SKM-1 treated with dmso at 0.1 percent for 144 hours (cell line): Measurements from ENCODE around the gene NUCB2.

ENCODE experiments used
- DNase-seq: peaks from one replicate; lab custom pipeline; 2025; ENCODE audit not compliant: unreplicated experiment; lab: John Stamatoyannopoulos, UW

The NUCB2 gene

DNA sequence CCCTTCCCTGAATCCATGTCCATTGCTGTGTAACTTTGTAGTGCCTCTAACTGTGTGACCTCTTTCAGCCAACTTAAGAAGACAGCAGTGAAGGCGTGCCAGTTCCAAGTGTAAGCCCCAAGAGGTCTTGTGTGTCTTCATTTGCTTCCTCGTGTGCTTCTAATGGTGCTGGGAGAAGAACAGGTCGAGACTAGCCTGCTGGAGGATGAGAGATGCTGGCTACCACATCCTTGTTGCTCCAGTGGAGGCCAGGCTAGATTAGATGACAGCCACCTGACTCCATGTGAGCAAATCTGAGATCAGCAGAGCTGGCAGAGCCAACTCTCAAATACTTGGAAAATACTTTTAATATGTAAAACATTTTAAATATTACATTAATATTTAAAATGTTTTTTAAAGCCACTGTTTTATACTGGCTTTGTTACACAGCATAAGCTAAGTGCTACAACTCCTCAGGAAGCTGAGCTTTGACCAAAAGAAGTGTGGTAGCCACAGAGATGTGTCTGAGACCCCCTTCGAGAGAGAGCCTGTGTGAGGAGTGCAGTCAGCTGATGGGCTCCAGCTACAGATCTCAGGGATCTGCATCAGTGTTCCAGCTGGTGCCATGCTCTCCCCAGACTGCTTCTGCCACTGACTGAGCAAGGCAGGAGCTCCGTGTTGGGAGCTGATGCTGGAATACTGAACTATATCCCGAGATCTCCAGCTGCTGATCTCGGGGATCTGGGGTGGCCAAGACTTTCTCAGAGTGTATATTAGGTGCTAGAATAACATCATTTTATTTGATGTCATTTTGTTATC is 103.0 kb downstream of the NUCB2 start:
- DNase-seq = no peak

DNA sequence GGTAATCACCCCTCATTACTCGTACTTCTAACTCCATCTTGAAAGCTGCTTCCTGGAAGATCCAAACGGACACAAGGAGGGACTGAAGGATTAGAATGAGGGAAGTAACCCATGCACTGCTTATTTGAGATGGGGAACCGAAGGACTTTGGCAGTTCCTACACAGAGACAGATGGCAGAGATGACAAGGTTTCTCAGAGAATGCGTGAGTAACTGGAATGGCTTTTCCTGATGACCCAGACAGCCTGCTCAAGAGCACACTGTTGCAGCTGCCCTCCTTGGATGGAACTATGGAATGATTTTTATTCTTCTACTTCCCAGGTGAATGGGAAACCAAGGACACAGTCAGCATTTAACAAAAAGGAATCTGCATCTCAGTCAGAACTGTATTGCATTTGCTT is 104.6 kb downstream of the NUCB2 start:
- no peak for DNase-seq
